HG03103 (cell line): ENCODE data around the gene AHNAK2.

Source experiments
- ATAC-seq: cut with Tn5 transposase; IDR thresholded peaks from one replicate; pipeline ENCODE4 v1.9.1; 2021; ENCODE audit warnings: low read depth; ENCODE audit not compliant: unreplicated experiment

AHNAK2 gene

GRCh38 chr14:104974665-104975390 lies 3.3 kb downstream of the AHNAK2 start:
- no peak for ATAC-seq

- ATAC-seq, result no peak
Observed at GRCh38 chr14:104974146-104974541, 4.0 kb downstream of the AHNAK2 start.

- no peak for ATAC-seq
Observed at GRCh38 chr14:104973385-104974145, 4.6 kb downstream of the AHNAK2 start.

GRCh38 chr14:104973135-104973384 lies 5.1 kb downstream of the AHNAK2 start:
- no peak for ATAC-seq

GRCh38 chr14:104972301-104973134 lies 5.7 kb downstream of the AHNAK2 start:
- ATAC-seq, result no peak

- no peak for ATAC-seq
Observed at GRCh38 chr14:104971447-104972240, 6.5 kb downstream of the AHNAK2 start.

- ATAC-seq, result no peak
Observed at GRCh38 chr14:104970231-104971068, 7.7 kb downstream of the AHNAK2 start.

- ATAC-seq, result no peak
Observed at GRCh38 chr14:104969741-104970230, 8.4 kb downstream of the AHNAK2 start.

- no peak for ATAC-seq
Observed at GRCh38 chr14:104968541-104969401, 9.4 kb downstream of the AHNAK2 start.

- ATAC-seq, result no peak
Observed at GRCh38 chr14:104968153-104968527, 10.0 kb downstream of the AHNAK2 start.

GRCh38 chr14:104967386-104968152 lies 10.6 kb downstream of the AHNAK2 start:
- no peak for ATAC-seq

- ATAC-seq, result no peak
Observed at GRCh38 chr14:104966981-104967385, 11.2 kb downstream of the AHNAK2 start.

GRCh38 chr14:104966261-104966865 lies 11.8 kb downstream of the AHNAK2 start:
- ATAC-seq, result no peak

GRCh38 chr14:104965561-104966231 lies 12.5 kb downstream of the AHNAK2 start:
- ATAC-seq, result no peak

GRCh38 chr14:104964546-104964945 lies 13.6 kb downstream of the AHNAK2 start:
- ATAC-seq, result no peak

GRCh38 chr14:104957146-104958113 lies 20.7 kb downstream of the AHNAK2 start:
- ATAC-seq, result no peak
